H9 (cell line): ENCODE measurements around the gene CPM. TPM values are rescaled to one million over a fixed set of nuclear protein-coding genes. Genes with fewer than 3 reads are reported as not detected.

Experiments used
- DNase-seq: peaks from one replicate; pipeline ENCODE4 v3.0.0-alpha.2; 2017
- H2AFZ ChIP-seq: one replicate; pipeline ENCODE4 v1.6.1; 2013; ENCODE audit warnings: mild to moderate bottlenecking, low read length, control low read depth, moderate library complexity
- H2AK5ac ChIP-seq: 2 replicates; pipeline ENCODE4 v1.6.1; 2013; ENCODE audit warnings: low read length, control low read depth, mixed read lengths; ENCODE audit not compliant: insufficient read length
- H2BK120ac ChIP-seq: one replicate; pipeline ENCODE4 v1.6.1; 2013; ENCODE audit warnings: low read depth, mild to moderate bottlenecking, low read length, control low read depth, inconsistent platforms; ENCODE audit not compliant: poor library complexity, severe bottlenecking
- H2BK12ac ChIP-seq: 2 replicates; pipeline ENCODE4 v1.6.1; 2013; ENCODE audit warnings: low read length, control low read depth, mixed read lengths, low read depth; ENCODE audit not compliant: insufficient read length
- H2BK15ac ChIP-seq: 2 replicates; pipeline ENCODE4 v1.6.1; 2013; ENCODE audit warnings: low read depth, low read length, control low read depth
- H2BK20ac ChIP-seq: one replicate; pipeline ENCODE4 v1.6.1; 2013; ENCODE audit warnings: low read depth, mild to moderate bottlenecking, low read length, control low read depth, inconsistent platforms; ENCODE audit not compliant: poor library complexity, severe bottlenecking
- H2BK5ac ChIP-seq: 2 replicates; pipeline ENCODE4 v1.6.1; 2013; ENCODE audit warnings: low read length, control low read depth, mixed read lengths; ENCODE audit not compliant: insufficient read length
- H3K14ac ChIP-seq: 2 replicates; pipeline ENCODE4 v1.6.1; 2013; ENCODE audit warnings: low read length, control low read depth; ENCODE audit not compliant: insufficient read depth
- H3K18ac ChIP-seq: 2 replicates; pipeline ENCODE4 v1.6.1; 2013; ENCODE audit warnings: low read depth, mild to moderate bottlenecking, mixed read lengths, low read length, control low read depth; ENCODE audit not compliant: insufficient read length
- H3K23ac ChIP-seq: 2 replicates; pipeline ENCODE4 v1.6.1; 2013; ENCODE audit warnings: low read length, control low read depth, mixed read lengths, low read depth; ENCODE audit not compliant: insufficient read length
- H3K23me2 ChIP-seq: 2 replicates; pipeline ENCODE4 v1.6.1; 2013; ENCODE audit warnings: low read depth, mild to moderate bottlenecking, mixed read lengths, low read length, control low read depth; ENCODE audit not compliant: insufficient read length, poor library complexity, severe bottlenecking
- H3K27ac ChIP-seq: 2 replicates; pipeline ENCODE4 v1.5.1; 2013; ENCODE audit warnings: low read length, control low read depth, mixed read lengths, low read depth; ENCODE audit not compliant: insufficient read length
- H3K27me3 ChIP-seq: 2 replicates; pipeline ENCODE4 v1.6.1; 2013; ENCODE audit warnings: low read length, control low read depth, inconsistent platforms; ENCODE audit not compliant: insufficient read depth
- H3K4ac ChIP-seq: 2 replicates; pipeline ENCODE4 v1.6.1; 2013; ENCODE audit warnings: low read depth, mild to moderate bottlenecking, control low read depth, inconsistent platforms, low read length, moderate library complexity
- H3K4me1 ChIP-seq: 2 replicates; pipeline ENCODE4 v1.6.1; 2013; ENCODE audit warnings: low read length, control low read depth, inconsistent platforms; ENCODE audit not compliant: insufficient read depth
- H3K4me2 ChIP-seq: 2 replicates; pipeline ENCODE4 v1.6.1; 2013; ENCODE audit warnings: low read length, control low read depth, mixed read lengths; ENCODE audit not compliant: insufficient read length, insufficient read depth
- H3K56ac ChIP-seq: 2 replicates; pipeline ENCODE4 v1.6.1; 2013; ENCODE audit warnings: low read depth, mild to moderate bottlenecking, mixed read lengths, low read length, control low read depth; ENCODE audit not compliant: insufficient read length
- H3K79me1 ChIP-seq: 2 replicates; pipeline ENCODE4 v1.6.1; 2013; ENCODE audit warnings: low read depth, mild to moderate bottlenecking, moderate library complexity, low read length, control low read depth, inconsistent platforms; ENCODE audit not compliant: insufficient read depth, poor library complexity, severe bottlenecking
- H3K79me2 ChIP-seq: 2 replicates; pipeline ENCODE4 v1.6.1; 2013; ENCODE audit warnings: low read length, control low read depth, inconsistent platforms; ENCODE audit not compliant: insufficient read depth
- H3K9ac ChIP-seq: 2 replicates; pipeline ENCODE4 v1.6.1; 2013; ENCODE audit warnings: low read length, control low read depth, mixed read lengths; ENCODE audit not compliant: insufficient read length; ENCODE audit errors: extremely low read depth
- H3K9me3 ChIP-seq: one replicate; pipeline ENCODE4 v1.6.1; 2013; ENCODE audit warnings: low read depth, low read length, inconsistent platforms; ENCODE audit not compliant: control insufficient read depth
- H3T11ph ChIP-seq: one replicate; pipeline ENCODE4 v1.6.1; 2013; ENCODE audit warnings: mild to moderate bottlenecking, low read length, control low read depth, inconsistent platforms
- H4K20me1 ChIP-seq: one replicate; pipeline ENCODE4 v1.6.1; 2013; ENCODE audit not compliant: control insufficient read depth, insufficient read length, insufficient read depth
- H4K5ac ChIP-seq: 2 replicates; pipeline ENCODE4 v1.6.1; 2013; ENCODE audit warnings: low read depth, mild to moderate bottlenecking, mixed read lengths, low read length, control low read depth; ENCODE audit not compliant: insufficient read length
- H4K8ac ChIP-seq: replicated peaks from 2 replicates; pipeline ENCODE4 v1.6.1; 2013; ENCODE audit warnings: low read length, control low read depth, mixed read lengths, low read depth; ENCODE audit not compliant: insufficient read length
- H4K91ac ChIP-seq: 2 replicates; pipeline ENCODE4 v1.6.1; 2013; ENCODE audit warnings: low read depth, mild to moderate bottlenecking, moderate library complexity, mixed read lengths, low read length, control low read depth; ENCODE audit not compliant: insufficient read length
- H3K27ac Mint-ChIP-seq, 3 experiments: 2 replicates in 2 of 3; 3 replicates in 1 of 3; pipeline ENCODE4 v1.8.0; 2020 to 2021; ENCODE audit warnings: mixed read lengths in 3 of 3, mild to moderate bottlenecking in 1 of 3, moderate library complexity in 1 of 3
- H3K27me3 Mint-ChIP-seq: 2 replicates; pipeline ENCODE4 v1.8.0; 2021; ENCODE audit warnings: low read depth, mild to moderate bottlenecking, moderate library complexity, mixed read lengths
- H3K36me3 Mint-ChIP-seq, 3 experiments: 2 replicates in 2 of 3; 3 replicates in 1 of 3; pipeline ENCODE4 v1.8.0; 2020 to 2021; ENCODE audit warnings: low read depth in 3 of 3, mixed read lengths in 3 of 3; ENCODE audit not compliant: insufficient read depth in 1 of 3
- H3K4me1 Mint-ChIP-seq, 2 experiments: 2 replicates each; pipeline ENCODE4 v1.8.0; 2020; ENCODE audit warnings: mixed read lengths in 2 of 2
- H3K4me3 Mint-ChIP-seq, 2 experiments: 2 replicates in 1 of 2; 3 replicates in 1 of 2; pipeline ENCODE4 v1.8.0; 2020 to 2021; ENCODE audit warnings: mild to moderate bottlenecking in 2 of 2, mixed read lengths in 2 of 2, moderate library complexity in 1 of 2
- H3K9me3 Mint-ChIP-seq, 2 experiments: 2 replicates in 1 of 2; 3 replicates in 1 of 2; pipeline ENCODE4 v1.8.0; 2020; ENCODE audit warnings: mild to moderate bottlenecking in 2 of 2, mixed read lengths in 2 of 2, moderate library complexity in 1 of 2
- WGBS: extraction: QIAGEN DNeasy Blood & Tissue Kit; methylation state at CpG from one replicate; pipeline ENCODE4 v1.1.7; 2013; ENCODE audit warnings: missing lambda C conversion rate, low lambda C conversion rate, mixed read lengths; ENCODE audit not compliant: insufficient read length; ENCODE audit errors: extremely low coverage; 5-methylcytosine and 5-hydroxymethylcytosine counted together
- total RNA-seq: library from RNA; stranded (reverse); gene quantifications from 2 replicates; pipeline ENCODE4 v1.2.1, GENCODE V29; 2021
- TF ChIP-seq, protein P1 (sequence below): fragments of 200-600 bp; sonication (generic); conservative IDR thresholded peaks from 3 replicates; pipeline ENCODE4 v1.8.0; 2021; ENCODE audit warnings: antibody characterized with exemption, mild to moderate bottlenecking

Gene CPM
- total RNA-seq, 1 experiment from 2014 or later, result 1.2 TPM

DNA sequence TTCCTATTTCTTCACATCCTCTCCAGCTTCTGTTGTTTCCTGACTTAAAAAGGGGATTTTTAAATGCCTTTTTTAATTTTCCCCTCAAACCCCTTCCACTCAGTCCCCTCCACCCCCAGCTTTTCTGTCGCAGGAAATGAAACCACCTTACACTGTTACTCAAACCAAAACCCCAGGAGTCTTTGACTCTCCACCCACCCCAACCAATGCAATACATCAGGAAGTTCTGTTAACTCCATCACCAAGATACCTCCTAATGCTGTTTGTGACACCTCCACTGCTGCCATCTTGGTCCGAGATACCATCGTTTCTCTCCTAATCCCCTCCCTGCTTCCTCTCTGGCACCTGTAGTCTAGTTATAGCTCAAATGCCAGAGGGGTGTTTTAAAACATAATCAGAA lies 25.4 kb upstream of the CPM start:
- Histone ChIP-seq H3K23ac (no peak overlapping the region), H3K9ac (no peak overlapping the region), H3K27ac (no peak overlapping the region), H3T11ph (no peak overlapping the region), H4K91ac (no peak overlapping the region), H3K4ac (no peak overlapping the region), H4K8ac (no peak overlapping the region), H3K56ac (no peak overlapping the region), H3K27me3 (no peaks in the 10 kb centered on the region), H3K79me2 (no peaks in the 10 kb centered on the region), H2BK120ac (no peak overlapping the region), H4K5ac (no peak overlapping the region), H3K79me1 (no peaks in the 10 kb centered on the region), H2AFZ (no peak overlapping the region), H3K9me3 (no peaks in the 10 kb centered on the region), H2BK15ac (no peak overlapping the region), H2BK20ac (no peak overlapping the region), H2BK12ac (no peak overlapping the region), H3K18ac (no peak overlapping the region), H4K20me1 (no peaks in the 10 kb centered on the region), H3K23me2 (no peaks in the 10 kb centered on the region), H3K4me2 (no peak overlapping the region), H3K14ac (no peak overlapping the region), H2AK5ac (no peak overlapping the region), H2BK5ac (no peak overlapping the region), H3K4me1 (no peaks in the 10 kb centered on the region)
- Mint-ChIP-seq H3K9me3 (peaks cover 16 to 22% of the 10 kb centered on the region in 2 experiments), H3K27ac (no peak overlapping the region), H3K27me3 (no peaks in the 10 kb centered on the region; the same call in 1 of the 2 replicates), H3K4me1 (peaks cover 3 to 12% of the 10 kb centered on the region in 2 experiments), H3K36me3 (peaks cover 0 to 20% (median 7%) of the 10 kb centered on the region in 3 experiments; a peak in 6 of 7 replicates), H3K4me3 (no peak overlapping the region)
- no CpG with 5 or more reads among the region's 3 CpGs for WGBS
- no peak for DNase-seq
- TF ChIP-seq, protein P1, sequence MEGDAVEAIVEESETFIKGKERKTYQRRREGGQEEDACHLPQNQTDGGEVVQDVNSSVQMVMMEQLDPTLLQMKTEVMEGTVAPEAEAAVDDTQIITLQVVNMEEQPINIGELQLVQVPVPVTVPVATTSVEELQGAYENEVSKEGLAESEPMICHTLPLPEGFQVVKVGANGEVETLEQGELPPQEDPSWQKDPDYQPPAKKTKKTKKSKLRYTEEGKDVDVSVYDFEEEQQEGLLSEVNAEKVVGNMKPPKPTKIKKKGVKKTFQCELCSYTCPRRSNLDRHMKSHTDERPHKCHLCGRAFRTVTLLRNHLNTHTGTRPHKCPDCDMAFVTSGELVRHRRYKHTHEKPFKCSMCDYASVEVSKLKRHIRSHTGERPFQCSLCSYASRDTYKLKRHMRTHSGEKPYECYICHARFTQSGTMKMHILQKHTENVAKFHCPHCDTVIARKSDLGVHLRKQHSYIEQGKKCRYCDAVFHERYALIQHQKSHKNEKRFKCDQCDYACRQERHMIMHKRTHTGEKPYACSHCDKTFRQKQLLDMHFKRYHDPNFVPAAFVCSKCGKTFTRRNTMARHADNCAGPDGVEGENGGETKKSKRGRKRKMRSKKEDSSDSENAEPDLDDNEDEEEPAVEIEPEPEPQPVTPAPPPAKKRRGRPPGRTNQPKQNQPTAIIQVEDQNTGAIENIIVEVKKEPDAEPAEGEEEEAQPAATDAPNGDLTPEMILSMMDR, result no peak
